Muscle of arm (tissue), 12 donors: ENCODE measurements around the gene PRPF19. TPM values are rescaled to one million over a fixed set of nuclear protein-coding genes. Genes with fewer than 3 reads are reported as not detected.
"Not testable (repeated sequence)": the region's sequence is repeated elsewhere in the genome, so short reads cannot be mapped to it uniquely, and the experiment has no call there.

ENCODE experiments used
- DNase-seq: peaks from one replicate; pipeline ENCODE4 v3.0.0-alpha.2; 2013
- polyA plus RNA-seq, 12 donors: library from polyadenylated mRNA; unstranded; fragments of 120-200 nt; gene quantifications; one replicate each; pipeline ENCODE4 v1.2.1, GENCODE V29; 2013; ENCODE audit not compliant: insufficient read length in 12 of 12

The PRPF19 gene
- polyA plus RNA-seq, 12 donors: 53.4 to 83.9 (median 64.8) TPM; not detected in 1

GRCh38 chr11:60910711-60911380 lies 4.5 kb upstream of the PRPF19 start:
- DNase-seq: no peak

- no peak for DNase-seq
Observed at GRCh38 chr11:60910281-60910687, 3.9 kb upstream of the PRPF19 start.

DNA sequence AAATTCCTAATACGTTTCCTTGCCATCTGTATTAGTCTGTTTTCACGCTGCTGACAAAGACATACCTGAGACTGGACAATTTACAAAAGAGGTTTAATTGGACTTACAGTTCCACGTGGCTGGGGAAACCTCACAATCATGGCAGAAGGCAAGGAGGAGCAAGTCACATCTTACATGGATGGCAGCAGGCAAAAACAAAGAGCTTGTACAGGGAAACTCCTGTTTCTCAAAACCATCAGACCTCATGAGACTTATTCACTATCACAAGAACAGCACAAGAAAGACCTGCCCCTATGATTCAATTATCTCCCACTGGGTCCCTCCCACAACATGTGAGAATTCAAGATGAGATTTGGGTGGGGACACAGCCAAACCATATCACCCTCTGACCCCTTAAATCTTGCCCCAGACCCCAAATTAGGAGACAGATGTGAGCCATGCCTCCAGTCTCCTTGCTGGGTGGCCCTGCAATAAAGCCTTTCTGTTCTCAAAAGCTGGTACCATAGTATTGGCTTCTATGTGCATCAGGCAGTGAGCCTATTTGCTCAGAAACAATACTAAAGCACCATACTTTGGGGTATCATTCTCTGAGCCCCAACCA lies 3.4 kb upstream of the PRPF19 start:
- not testable (repeated sequence) for DNase-seq

DNA sequence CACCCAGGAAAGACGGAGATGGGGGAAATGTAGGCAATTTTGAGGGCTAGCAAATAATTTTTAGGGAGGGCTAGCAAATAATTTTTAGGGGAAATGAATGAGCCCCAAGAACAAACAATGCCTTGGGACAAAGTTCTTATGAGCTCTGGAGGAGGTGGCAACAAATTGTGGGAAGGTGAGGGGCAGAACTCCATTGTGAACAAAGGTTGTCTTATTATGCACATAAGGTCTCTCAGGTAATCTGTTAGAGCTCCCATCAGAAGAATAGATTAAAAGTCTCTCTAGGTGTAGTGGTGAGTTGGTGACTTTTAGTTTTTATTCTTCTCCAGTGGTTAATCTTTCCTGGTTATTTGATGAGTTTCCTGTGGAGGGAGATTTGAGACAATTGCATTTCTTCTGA lies 2.4 kb upstream of the PRPF19 start:
- DNase-seq: no peak

GRCh38 chr11:60905551-60906113 lies 753 bp downstream of the PRPF19 start:
- no peak for DNase-seq

DNA sequence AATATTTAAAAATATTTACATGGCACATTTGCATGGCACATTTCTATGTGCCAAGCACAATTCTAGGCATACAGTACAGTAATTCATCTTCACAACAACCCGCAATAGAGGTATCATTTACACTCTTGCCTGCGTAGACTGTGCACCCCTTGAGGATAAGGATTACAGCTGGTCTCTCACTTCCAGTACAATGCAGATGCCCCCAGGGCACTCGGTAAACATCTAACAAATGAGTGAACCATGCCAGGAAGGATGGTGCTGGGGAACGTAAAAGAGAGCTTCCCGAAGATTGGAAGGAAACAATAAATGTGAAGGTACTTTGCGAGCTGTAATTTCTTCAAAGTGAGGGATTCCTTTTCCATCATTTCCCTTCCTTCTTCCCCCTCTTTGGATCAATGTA lies 1.3 kb downstream of the PRPF19 start:
- DNase-seq: no peak

- no peak for DNase-seq
Observed at GRCh38 chr11:60902625-60903024, 3.8 kb downstream of the PRPF19 start.

DNA sequence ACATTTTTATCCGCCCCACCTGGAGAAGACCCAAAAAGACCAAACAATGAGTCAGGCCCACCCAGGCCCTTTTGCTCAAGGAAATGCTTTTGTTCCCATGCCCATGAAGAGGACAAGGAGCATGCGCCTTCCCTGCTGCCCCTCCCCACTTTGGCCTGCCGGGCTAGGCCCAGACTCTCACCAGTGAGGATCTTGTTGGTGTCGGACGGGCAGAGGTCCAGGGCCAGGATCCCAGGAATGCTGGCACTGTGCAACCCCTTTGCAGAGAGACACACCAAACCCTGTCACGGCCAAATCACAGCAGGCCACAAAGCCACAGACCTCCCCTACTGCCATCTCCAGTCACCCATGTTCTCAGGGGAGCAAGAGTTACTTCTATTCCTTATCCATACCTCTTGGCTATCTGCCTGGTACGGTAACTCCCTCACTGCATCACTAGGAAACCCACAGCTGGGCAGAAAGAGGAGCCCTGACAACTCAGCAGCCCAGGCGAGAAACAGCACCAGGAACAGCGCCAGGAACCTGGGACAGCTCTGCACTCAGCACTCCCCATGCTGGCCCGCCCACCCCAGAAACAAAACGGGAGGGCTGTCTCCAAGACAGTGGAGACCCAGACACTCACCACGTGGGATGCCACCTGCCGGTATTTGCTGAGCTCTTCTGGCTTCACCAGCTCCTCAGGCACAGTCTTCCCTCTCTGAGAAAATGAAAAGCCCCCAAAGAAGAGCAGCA lies 5.5 kb downstream of the PRPF19 start:
- no peak for DNase-seq

DNA sequence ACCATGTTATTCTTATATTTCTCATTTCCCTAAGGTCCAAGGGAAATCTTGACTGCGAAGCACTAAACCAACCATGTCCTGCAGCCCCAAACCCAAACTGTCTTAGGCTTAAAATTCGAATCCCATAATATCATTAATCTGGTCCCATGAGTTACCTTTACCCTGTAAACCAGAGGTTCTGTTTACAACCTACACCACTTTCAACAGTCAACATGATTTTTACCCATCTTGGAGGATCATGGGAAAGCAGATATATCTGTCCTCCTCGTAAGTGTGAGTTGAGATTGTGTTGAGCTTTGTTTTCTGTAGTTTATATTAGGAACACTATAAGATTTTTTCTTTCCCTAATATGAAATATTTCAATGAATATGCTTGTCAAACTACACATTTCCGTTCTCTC lies 6.4 kb downstream of the PRPF19 start:
- no peak for DNase-seq

DNA sequence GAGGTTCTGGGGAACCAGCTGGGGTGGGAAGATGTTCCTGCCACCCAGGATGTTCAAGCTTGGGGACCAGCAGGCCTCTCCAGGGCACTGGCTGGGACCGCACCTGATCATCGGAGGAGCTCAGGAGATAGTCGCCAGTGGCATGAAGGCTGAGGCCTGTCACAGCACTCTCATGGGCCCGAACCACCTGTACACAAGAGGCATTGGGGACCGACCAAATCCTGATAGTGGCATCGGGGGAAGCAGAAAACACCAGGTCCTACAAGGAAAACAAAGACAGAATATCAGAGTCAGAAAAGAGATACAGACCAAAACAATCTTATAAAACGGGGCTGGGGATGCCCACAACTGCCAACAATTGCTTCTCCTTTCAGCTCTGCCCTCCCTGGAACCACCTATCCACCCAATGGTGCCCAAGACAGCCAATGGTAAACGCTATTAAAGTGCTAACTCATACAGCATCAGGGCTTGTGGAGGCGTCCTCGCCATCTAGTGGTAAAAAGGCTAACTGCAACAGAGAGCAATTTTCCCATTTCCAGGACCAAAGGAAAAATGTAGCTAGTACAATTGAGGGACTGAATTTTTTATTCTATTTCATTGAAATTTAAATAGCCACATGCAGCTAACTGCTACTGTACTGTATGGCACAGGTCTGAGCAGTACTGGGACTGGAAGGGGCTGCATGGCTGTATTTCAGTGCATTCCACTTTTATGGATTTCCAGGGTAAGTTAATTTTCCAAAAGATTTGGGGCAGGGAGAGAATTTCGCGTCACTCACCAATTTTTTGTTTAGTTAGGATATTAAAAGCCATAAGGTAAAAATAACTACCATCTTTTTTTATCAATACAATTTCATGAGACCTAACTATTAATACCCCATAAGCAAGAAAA lies 7.1 kb downstream of the PRPF19 start:
- DNase-seq: peak; percentile 68

GRCh38 chr11:60897496-60897895 lies 8.9 kb downstream of the PRPF19 start:
- DNase-seq: no peak

DNA sequence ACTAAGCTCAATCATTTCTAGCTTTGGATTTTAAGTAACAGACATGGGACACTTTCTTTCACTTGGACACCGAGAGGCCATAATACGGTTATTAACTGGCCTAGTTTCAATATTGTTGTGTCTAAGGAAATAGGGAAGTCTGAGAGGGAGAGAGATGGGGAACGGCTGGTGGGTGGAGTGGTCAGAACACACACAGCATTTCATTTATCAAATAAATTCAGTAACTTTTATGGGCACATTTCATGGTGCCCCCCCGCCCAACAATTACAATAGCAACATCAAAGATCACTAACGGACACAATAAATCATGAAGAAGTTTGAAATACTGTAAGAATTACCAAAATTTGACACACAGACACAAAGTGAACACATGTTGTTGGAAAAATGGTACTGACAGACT lies 10.7 kb downstream of the PRPF19 start:
- DNase-seq: no peak

DNA sequence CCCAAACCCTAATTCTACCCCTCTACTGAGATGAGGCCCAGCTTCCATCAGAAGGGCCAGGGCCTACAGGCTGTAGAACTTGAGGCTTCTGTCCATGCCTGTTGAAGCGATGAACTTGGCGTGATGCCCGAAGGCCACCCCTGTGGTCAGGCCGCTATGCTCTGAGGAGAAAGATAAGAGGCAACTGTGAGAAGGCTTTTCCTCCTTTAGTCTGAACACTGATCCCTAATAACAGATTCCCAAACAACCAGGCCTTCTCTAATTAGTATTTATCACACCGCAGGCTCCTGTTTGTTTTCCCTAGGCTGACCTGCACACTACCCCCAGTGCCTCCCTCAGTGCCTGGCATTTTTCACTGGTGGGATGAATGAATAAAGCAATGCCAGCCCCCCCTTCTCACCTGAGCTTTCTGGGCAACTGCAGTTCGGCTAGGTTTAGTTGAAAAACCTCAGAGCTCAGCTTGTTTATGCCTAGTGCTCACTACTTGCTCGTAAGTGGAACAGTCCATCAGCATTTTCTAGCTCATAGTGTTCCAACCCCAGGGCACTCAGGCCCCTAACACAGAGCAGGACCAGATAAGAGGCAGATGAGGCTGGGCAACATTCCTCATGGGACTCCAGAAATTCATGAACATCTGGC lies 15.2 kb downstream of the PRPF19 start:
- DNase-seq: no peak

GRCh38 chr11:60890696-60891095 lies 15.7 kb downstream of the PRPF19 start:
- no peak for DNase-seq

DNA sequence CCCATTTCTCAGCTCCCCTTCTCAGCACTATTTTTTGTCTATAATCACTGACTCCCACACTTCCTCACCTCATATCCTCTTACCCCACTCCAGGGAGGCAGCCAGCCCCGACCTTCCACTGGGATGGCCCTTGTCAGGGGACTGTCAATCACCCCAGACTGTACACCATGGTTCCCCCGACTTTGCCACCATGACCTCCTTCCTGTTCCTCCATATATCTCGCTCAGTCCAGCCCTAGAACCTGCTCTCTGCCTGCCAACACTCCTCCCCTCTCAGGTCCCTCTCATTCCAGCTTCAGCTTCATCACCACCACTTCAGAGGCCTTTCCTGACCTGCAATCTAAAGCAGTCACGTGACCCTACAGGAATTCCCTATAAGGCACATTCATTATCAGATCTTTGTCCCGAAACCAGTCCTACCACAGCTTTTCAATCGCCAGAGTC lies 16.5 kb downstream of the PRPF19 start:
- no peak for DNase-seq

GRCh38 chr11:60887556-60887955 lies 18.8 kb downstream of the PRPF19 start:
- DNase-seq: no peak

DNA sequence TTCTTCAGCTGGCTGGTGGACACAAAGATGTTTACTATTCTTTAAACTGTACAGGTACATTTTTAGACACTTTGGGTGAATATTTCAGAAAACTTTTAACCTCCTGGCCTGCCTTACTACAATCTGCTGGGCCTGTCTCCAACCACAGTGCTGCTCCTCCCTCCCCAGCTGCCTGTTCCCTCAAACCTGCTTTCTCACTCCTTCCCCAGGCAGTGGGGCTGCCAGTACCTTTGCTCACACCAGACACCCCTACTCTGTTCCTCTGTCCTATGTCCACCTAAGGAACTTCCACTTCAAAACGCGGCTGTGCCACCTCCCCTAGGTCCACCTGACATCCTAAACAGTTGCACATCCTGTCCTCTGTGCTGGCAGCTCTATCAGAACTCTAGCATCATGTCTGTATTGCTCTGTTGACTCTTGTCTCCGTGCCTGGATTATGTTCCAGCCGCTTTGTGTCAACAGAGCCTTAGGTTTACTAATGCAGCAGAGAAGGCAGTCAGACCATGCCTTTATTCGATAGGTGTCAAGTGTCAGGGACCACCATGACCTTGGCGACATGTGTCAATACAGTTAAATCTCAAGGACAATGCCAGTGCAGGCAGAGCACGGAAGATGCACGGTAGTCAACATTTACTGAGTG lies 25.6 kb downstream of the PRPF19 start:
- DNase-seq: no peak

DNA sequence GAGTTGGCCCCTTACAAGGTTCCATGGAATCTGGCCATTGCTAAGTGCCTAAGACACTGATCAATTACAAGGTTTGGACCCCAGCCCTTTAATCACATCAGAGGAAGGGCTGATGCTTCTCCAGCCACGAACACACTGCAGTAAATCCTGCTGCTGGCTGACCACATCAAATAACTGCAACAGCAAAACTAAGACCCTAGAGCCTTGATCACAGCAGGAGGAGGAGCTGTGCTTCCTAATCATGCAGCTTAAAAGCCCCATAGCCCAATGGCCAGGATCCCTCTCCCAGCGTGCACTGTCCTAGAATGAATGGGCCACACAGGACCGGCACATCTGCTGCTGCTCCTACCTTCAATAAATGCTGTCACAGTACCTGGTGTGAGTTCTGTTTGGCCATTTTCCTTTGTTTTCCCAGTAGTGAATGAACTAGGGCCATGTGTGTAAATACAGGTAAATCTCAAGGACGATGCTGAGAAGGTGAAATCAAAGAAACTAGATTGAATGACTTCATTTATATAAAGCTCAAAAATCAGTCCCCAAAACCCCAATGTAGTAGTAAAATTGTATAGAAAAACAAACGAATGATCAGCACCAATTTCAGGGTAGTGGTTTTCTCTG lies 26.3 kb downstream of the PRPF19 start:
- DNase-seq: no peak

GRCh38 chr11:60879104-60879503 lies 27.3 kb downstream of the PRPF19 start:
- DNase-seq: no peak
